K562 (cell line): ENCODE results near the gene IL12RB1. TPM values are rescaled to one million over a fixed set of nuclear protein-coding genes. Genes with fewer than 3 reads are reported as not detected.

Experiments
- KDM1A ChIP-seq, 2 experiments: fragments of 450-650 bp; IDR thresholded peaks; 2 replicates each; pipeline ENCODE4 v1.6.1; 2016; ENCODE audit warnings: mild to moderate bottlenecking in 2 of 2
- MYC ChIP-seq, 2 experiments: fragments of 250-450 bp in 1 of 2; sonication (Bioruptor Pico) in 1 of 2; IDR thresholded peaks; 2 replicates each; pipeline versions ENCODE4 v1.5.1 to v1.6.1; 2012 to 2021; ENCODE audit warnings: low read depth in 2 of 2, borderline replicate concordance in 1 of 2, improper control_type of control experiment in 1 of 2, low read length in 1 of 2, mild to moderate bottlenecking in 1 of 2, moderate library complexity in 1 of 2
- NFE2L1 ChIP-seq: fragments of 450-650 bp; IDR thresholded peaks from 2 replicates; pipeline ENCODE4 v1.6.1; 2016; ENCODE audit warnings: missing genetic modification characterization, low read depth, mild to moderate bottlenecking, missing compliant biosample characterization, moderate library complexity, borderline replicate concordance
- RBM25 ChIP-seq: fragments of 200-400 bp; formaldehyde crosslinking; IDR thresholded peaks from 2 replicates; pipeline ENCODE4 v1.6.1; 2018; ENCODE audit warnings: low read length, low read depth, moderate library complexity; ENCODE audit not compliant: severe bottlenecking
- polyA plus RNA-seq, 8 experiments: library from polyadenylated mRNA; depleted of rRNA in 4 of 8; stranded (reverse) in 5 of 8; unstranded in 3 of 8; fragments of >200 nt; fragmentation: Nextera tagmentation in 2 of 8; fragmentation: Illumina TruSeq in 1 of 8; extraction: Ambion mirVana in 2 of 8; extraction: Trizol in 1 of 8; gene quantifications; 2 replicates each; pipeline versions ENCODE4 v1.2.1 to v1.2.3, GENCODE V29; 2011 to 2014; ENCODE audit warnings: inconsistent platforms in 1 of 8, missing spikeins in 1 of 8
- total RNA-seq, 7 experiments: library from RNA; depleted of rRNA in 6 of 7; stranded (reverse); fragments of >200 nt in 6 of 7; fragmentation: Illumina TruSeq in 2 of 7; extraction: Trizol in 2 of 7; gene quantifications; 2 replicates each; pipeline versions ENCODE4 v1.2.1 to v1.2.3, GENCODE V29; 2011 to 2021; ENCODE audit warnings: low replicate concordance in 1 of 7
- TF ChIP-seq, protein P1 (sequence below): sonication (generic); formaldehyde crosslinking; IDR thresholded peaks from 2 replicates; pipeline ENCODE4 v1.4.0; 2020; ENCODE audit warnings: mild to moderate bottlenecking, missing genetic modification reagents
- TF ChIP-seq, protein P2 (sequence below): fragments of 450-650 bp; IDR thresholded peaks from 2 replicates; pipeline ENCODE4 v1.6.1; 2016; ENCODE audit warnings: missing biosample characterization, missing genetic modification characterization
- TF ChIP-seq, protein P3 (sequence below): fragments of 450-650 bp; IDR thresholded peaks from 2 replicates; pipeline ENCODE4 v1.6.1; 2016; ENCODE audit warnings: low read depth, mild to moderate bottlenecking, moderate library complexity
- TF ChIP-seq, protein P4 (sequence below): fragments of 450-650 bp; IDR thresholded peaks from 2 replicates; pipeline ENCODE4 v1.6.1; 2014; ENCODE audit warnings: low read depth, mild to moderate bottlenecking, moderate library complexity, borderline replicate concordance

IL12RB1 gene
- total and polyA plus RNA-seq, 9 of the 15 experiments (the other 6 are each of a cell fraction or from before 2014, with no cell fraction given), result 0.04 to 0.07 (median 0.06) TPM; not detected in 5

DNA sequence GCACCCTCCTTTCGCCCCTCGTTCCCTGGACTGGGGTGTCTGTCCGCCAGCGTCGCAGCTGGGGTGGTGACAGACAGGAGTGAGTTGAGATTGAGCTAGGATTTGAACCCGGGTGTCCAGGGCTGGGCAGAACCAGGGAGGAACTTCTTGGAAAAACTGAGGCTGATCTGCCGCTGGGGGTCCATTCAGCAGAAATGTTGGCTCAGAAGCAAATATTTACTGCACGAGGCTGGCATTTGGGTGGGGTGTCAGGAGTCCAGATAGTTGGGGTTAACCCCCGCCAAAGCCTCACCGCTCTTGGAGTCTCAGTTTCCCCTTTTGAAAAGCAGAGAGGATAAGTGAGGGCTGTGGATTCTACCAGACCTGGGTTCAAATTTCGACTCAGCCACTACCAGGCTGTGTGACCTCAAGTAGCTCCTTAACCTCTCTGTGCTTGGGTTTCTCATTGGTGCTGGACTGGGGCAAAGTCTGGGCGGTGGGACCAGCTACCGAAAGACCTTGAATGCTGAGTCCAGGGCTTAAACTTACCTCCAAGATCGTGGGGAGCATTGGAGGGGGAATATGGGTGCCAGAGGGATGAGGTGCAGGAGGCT, 31.8 kb upstream of the IL12RB1 start (continued):
- TF ChIP-seq KDM1A (IDR thresholded peaks at IDR 0.05), result peak; percentile 49 to 80; a peak in 3 of 4 replicates
- no peak for TF ChIP-seq NFE2L1 (tag)
- TF ChIP-seq, protein P1, sequence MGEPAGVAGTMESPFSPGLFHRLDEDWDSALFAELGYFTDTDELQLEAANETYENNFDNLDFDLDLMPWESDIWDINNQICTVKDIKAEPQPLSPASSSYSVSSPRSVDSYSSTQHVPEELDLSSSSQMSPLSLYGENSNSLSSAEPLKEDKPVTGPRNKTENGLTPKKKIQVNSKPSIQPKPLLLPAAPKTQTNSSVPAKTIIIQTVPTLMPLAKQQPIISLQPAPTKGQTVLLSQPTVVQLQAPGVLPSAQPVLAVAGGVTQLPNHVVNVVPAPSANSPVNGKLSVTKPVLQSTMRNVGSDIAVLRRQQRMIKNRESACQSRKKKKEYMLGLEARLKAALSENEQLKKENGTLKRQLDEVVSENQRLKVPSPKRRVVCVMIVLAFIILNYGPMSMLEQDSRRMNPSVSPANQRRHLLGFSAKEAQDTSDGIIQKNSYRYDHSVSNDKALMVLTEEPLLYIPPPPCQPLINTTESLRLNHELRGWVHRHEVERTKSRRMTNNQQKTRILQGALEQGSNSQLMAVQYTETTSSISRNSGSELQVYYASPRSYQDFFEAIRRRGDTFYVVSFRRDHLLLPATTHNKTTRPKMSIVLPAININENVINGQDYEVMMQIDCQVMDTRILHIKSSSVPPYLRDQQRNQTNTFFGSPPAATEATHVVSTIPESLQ (CRISPR knock-in tag), result 0 out of 2 replicates have a peak, but pooled peaks have one; percentile 27
- TF ChIP-seq, protein P2, sequence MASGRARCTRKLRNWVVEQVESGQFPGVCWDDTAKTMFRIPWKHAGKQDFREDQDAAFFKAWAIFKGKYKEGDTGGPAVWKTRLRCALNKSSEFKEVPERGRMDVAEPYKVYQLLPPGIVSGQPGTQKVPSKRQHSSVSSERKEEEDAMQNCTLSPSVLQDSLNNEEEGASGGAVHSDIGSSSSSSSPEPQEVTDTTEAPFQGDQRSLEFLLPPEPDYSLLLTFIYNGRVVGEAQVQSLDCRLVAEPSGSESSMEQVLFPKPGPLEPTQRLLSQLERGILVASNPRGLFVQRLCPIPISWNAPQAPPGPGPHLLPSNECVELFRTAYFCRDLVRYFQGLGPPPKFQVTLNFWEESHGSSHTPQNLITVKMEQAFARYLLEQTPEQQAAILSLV (tag), result no peak
- no peak for TF ChIP-seq MYC (IDR thresholded peaks at IDR 0.05; ENCODE audit: low read depth, low read length)
- TF ChIP-seq MYC (CRISPR knock-in tag; IDR thresholded peaks at IDR 0.05; ENCODE audit: borderline replicate concordance, low read depth), result 0 out of 2 replicates have a peak, but pooled peaks have one; percentile 55
- TF ChIP-seq, protein P3, sequence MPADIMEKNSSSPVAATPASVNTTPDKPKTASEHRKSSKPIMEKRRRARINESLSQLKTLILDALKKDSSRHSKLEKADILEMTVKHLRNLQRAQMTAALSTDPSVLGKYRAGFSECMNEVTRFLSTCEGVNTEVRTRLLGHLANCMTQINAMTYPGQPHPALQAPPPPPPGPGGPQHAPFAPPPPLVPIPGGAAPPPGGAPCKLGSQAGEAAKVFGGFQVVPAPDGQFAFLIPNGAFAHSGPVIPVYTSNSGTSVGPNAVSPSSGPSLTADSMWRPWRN, result no peak
- TF ChIP-seq, protein P4, sequence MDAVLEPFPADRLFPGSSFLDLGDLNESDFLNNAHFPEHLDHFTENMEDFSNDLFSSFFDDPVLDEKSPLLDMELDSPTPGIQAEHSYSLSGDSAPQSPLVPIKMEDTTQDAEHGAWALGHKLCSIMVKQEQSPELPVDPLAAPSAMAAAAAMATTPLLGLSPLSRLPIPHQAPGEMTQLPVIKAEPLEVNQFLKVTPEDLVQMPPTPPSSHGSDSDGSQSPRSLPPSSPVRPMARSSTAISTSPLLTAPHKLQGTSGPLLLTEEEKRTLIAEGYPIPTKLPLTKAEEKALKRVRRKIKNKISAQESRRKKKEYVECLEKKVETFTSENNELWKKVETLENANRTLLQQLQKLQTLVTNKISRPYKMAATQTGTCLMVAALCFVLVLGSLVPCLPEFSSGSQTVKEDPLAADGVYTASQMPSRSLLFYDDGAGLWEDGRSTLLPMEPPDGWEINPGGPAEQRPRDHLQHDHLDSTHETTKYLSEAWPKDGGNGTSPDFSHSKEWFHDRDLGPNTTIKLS, result 0 out of 2 replicates have a peak, but pooled peaks have one; percentile 38
- peak; percentile 92 for TF ChIP-seq RBM25
